ENCODE measurements around the gene HOXA10.
A peak's percentile ranks its signal among the peaks of the same experiment; 100 is the strongest.

Gene HOXA10

GRCh38 chr7:27149842-27150567, 24.1 kb downstream of the HOXA10 start:
- Histone ChIP-seq H2BK12ac (ENCODE audit: low read length in 2 of 2) (peak overlapping the region in 1 of 2 experiments; percentile 38), H3K4me3 (ENCODE audit: insufficient read depth in 1 of 2, low read depth in 1 of 2, low read length in 2 of 2) (peak overlapping the region in 1 of 2 experiments; percentile 82), H3K79me1 (replicated peaks; ENCODE audit: low read length, poor library complexity, severe bottlenecking) (peaks cover 25% of the 10 kb centered on the region), H3K4me1 (ENCODE audit: control insufficient read depth, insufficient read depth, low read depth, low read length) (peaks cover 13% of the 10 kb centered on the region), H2AK5ac (ENCODE audit: low read length, severe bottlenecking) (no peak overlapping the region), H3K36me3 (ENCODE audit: control insufficient read depth in 1 of 2, insufficient read depth in 2 of 2, low read depth in 1 of 2, low read length in 2 of 2) (peaks cover 12 to 34% of the 10 kb centered on the region in 2 experiments), H2BK15ac (ENCODE audit: low read depth, poor library complexity, severe bottlenecking) (no peak overlapping the region), H2AFZ (ENCODE audit: low read depth, low read length) (no peak overlapping the region), H3K14ac (ENCODE audit: low read length in 2 of 2) (no peak overlapping the region), H3K9me3 (ENCODE audit: control insufficient read depth, low read length) (no peaks in the 10 kb centered on the region), H3K27ac (ENCODE audit: low read length, poor library complexity, severe bottlenecking) (no peak overlapping the region), H3K27me3 (ENCODE audit: control insufficient read depth in 1 of 2, insufficient read depth in 1 of 2, low read length in 2 of 2) (peaks cover 0 to 53% of the 10 kb centered on the region in 2 experiments), H2BK120ac (ENCODE audit: low read depth, low read length) (no peak overlapping the region), H3K23ac (ENCODE audit: low read length in 2 of 2) (no peak overlapping the region), H4K91ac (ENCODE audit: low read length) (no peak overlapping the region), H2BK5ac (ENCODE audit: low read depth, low read length, poor library complexity, severe bottlenecking) (no peak overlapping the region), H3K4me2 (ENCODE audit: low read length, poor library complexity, severe bottlenecking) (no peak overlapping the region), H3K4ac (ENCODE audit: low read depth in 1 of 2, low read length in 2 of 2) (no peak overlapping the region), H3K18ac (ENCODE audit: low read depth in 1 of 2, low read length in 2 of 2) (no peak overlapping the region), H4K8ac (ENCODE audit: low read length) (no peak overlapping the region), H3K9ac (ENCODE audit: low read length) (peak overlapping the region; percentile 90)
- no peak for DNase-seq
- 66% methylated on average over 6 of the region's 13 CpGs for WGBS

- H3K79me1 ChIP-seq (replicated peaks; ENCODE audit: low read length, poor library complexity, severe bottlenecking): peaks cover 23% of the 10 kb centered on the region
- 22% methylated on average over 28 of the region's 30 CpGs for WGBS
- no peak overlapping the region for H3K14ac ChIP-seq (ENCODE audit: low read length in 2 of 2)
- no peak overlapping the region for H2BK120ac ChIP-seq (ENCODE audit: low read depth, low read length)
- peak overlapping the region; percentile 42 to 62 for H3K4ac ChIP-seq (ENCODE audit: low read depth in 1 of 2, low read length in 2 of 2)
- H3K9me3 ChIP-seq (ENCODE audit: control insufficient read depth, low read length): no peaks in the 10 kb centered on the region
- H4K8ac ChIP-seq (ENCODE audit: low read length): peak overlapping the region; percentile 74
- peak; percentile 17 for DNase-seq
- H3K27ac ChIP-seq (ENCODE audit: low read length, poor library complexity, severe bottlenecking): no peak overlapping the region
- H2BK5ac ChIP-seq (ENCODE audit: low read depth, low read length, poor library complexity, severe bottlenecking): no peak overlapping the region
- H3K4me1 ChIP-seq (ENCODE audit: control insufficient read depth, insufficient read depth, low read depth, low read length): peaks cover 15% of the 10 kb centered on the region
- no peak overlapping the region for H2AK5ac ChIP-seq (ENCODE audit: low read length, severe bottlenecking)
- H3K18ac ChIP-seq (ENCODE audit: low read depth in 1 of 2, low read length in 2 of 2): no peak overlapping the region
- no peak overlapping the region for H2BK12ac ChIP-seq (ENCODE audit: low read length in 2 of 2)
- peaks cover 17 to 31% of the 10 kb centered on the region in 2 experiments for H3K36me3 ChIP-seq (ENCODE audit: control insufficient read depth in 1 of 2, insufficient read depth in 2 of 2, low read depth in 1 of 2, low read length in 2 of 2)
- peaks cover 0 to 43% of the 10 kb centered on the region in 2 experiments for H3K27me3 ChIP-seq (ENCODE audit: control insufficient read depth in 1 of 2, insufficient read depth in 1 of 2, low read length in 2 of 2)
- no peak overlapping the region for H3K23ac ChIP-seq (ENCODE audit: low read length in 2 of 2)
- H2AFZ ChIP-seq (ENCODE audit: low read depth, low read length): no peak overlapping the region
- H3K4me3 ChIP-seq (ENCODE audit: insufficient read depth in 1 of 2, low read depth in 1 of 2, low read length in 2 of 2): peak overlapping the region in 1 of 2 experiments; percentile 82
- no peak overlapping the region for H2BK15ac ChIP-seq (ENCODE audit: low read depth, poor library complexity, severe bottlenecking)
- peak overlapping the region; percentile 90 for H3K9ac ChIP-seq (ENCODE audit: low read length)
- no peak overlapping the region for H3K4me2 ChIP-seq (ENCODE audit: low read length, poor library complexity, severe bottlenecking)
- H4K91ac ChIP-seq (ENCODE audit: low read length): no peak overlapping the region
Observed at GRCh38 chr7:27148756-27149641, 25.1 kb downstream of the HOXA10 start.

- 28% methylated on average over 28 of the region's 28 CpGs for WGBS
- Histone ChIP-seq H3K23ac (ENCODE audit: low read length in 2 of 2) (no peak overlapping the region), H3K4me1 (ENCODE audit: control insufficient read depth, insufficient read depth, low read depth, low read length) (peaks cover 18% of the 10 kb centered on the region), H4K91ac (ENCODE audit: low read length) (no peak overlapping the region), H3K4ac (ENCODE audit: low read depth in 1 of 2, low read length in 2 of 2) (peak overlapping the region; percentile 42 to 62), H3K9ac (ENCODE audit: low read length) (peak overlapping the region; percentile 90), H2AFZ (ENCODE audit: low read depth, low read length) (no peak overlapping the region), H3K27me3 (ENCODE audit: control insufficient read depth in 1 of 2, insufficient read depth in 1 of 2, low read length in 2 of 2) (peaks cover 0 to 36% of the 10 kb centered on the region in 2 experiments), H2BK120ac (ENCODE audit: low read depth, low read length) (no peak overlapping the region), H2AK5ac (ENCODE audit: low read length, severe bottlenecking) (no peak overlapping the region), H2BK15ac (ENCODE audit: low read depth, poor library complexity, severe bottlenecking) (peak overlapping the region; percentile 36), H3K18ac (ENCODE audit: low read depth in 1 of 2, low read length in 2 of 2) (peak overlapping the region; percentile 54 to 65), H3K4me2 (ENCODE audit: low read length, poor library complexity, severe bottlenecking) (peak overlapping the region; percentile 47), H2BK12ac (ENCODE audit: low read length in 2 of 2) (peak overlapping the region in 1 of 2 experiments; percentile 6), H3K36me3 (ENCODE audit: control insufficient read depth in 1 of 2, insufficient read depth in 2 of 2, low read depth in 1 of 2, low read length in 2 of 2) (peaks cover 17 to 32% of the 10 kb centered on the region in 2 experiments), H3K4me3 (ENCODE audit: insufficient read depth in 1 of 2, low read depth in 1 of 2, low read length in 2 of 2) (peak overlapping the region in 1 of 2 experiments; percentile 82), H4K8ac (ENCODE audit: low read length) (peak overlapping the region; percentile 74), H2BK5ac (ENCODE audit: low read depth, low read length, poor library complexity, severe bottlenecking) (no peak overlapping the region), H3K79me1 (replicated peaks; ENCODE audit: low read length, poor library complexity, severe bottlenecking) (peaks cover 23% of the 10 kb centered on the region), H3K9me3 (ENCODE audit: control insufficient read depth, low read length) (no peaks in the 10 kb centered on the region), H3K14ac (ENCODE audit: low read length in 2 of 2) (no peak overlapping the region), H3K27ac (ENCODE audit: low read length, poor library complexity, severe bottlenecking) (no peak overlapping the region)
- DNase-seq: no peak
Observed at GRCh38 chr7:27148031-27148755, 25.9 kb downstream of the HOXA10 start.
